ENCODE measurements around the gene EPHB2.

DNA sequence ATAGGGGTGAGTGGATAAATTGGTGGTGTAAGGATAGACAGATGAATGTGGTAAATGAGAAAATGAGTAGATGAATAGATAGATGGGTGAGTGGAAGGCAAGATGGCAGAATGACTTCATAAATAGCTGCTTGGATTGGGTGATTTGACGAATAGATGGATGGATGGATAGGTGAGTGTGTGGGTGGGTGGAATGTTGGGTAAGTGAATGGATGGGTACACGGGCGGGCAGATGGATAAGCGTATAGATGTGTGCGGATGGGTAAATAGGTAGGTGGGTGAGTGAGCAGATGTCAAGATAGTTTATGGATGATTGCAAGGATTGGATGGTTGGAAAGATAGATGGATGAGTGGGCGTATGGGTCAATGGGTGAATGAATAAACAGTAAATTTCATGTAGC lies 59.3 kb downstream of the EPHB2 start:
- TF ChIP-seq, protein P1, sequence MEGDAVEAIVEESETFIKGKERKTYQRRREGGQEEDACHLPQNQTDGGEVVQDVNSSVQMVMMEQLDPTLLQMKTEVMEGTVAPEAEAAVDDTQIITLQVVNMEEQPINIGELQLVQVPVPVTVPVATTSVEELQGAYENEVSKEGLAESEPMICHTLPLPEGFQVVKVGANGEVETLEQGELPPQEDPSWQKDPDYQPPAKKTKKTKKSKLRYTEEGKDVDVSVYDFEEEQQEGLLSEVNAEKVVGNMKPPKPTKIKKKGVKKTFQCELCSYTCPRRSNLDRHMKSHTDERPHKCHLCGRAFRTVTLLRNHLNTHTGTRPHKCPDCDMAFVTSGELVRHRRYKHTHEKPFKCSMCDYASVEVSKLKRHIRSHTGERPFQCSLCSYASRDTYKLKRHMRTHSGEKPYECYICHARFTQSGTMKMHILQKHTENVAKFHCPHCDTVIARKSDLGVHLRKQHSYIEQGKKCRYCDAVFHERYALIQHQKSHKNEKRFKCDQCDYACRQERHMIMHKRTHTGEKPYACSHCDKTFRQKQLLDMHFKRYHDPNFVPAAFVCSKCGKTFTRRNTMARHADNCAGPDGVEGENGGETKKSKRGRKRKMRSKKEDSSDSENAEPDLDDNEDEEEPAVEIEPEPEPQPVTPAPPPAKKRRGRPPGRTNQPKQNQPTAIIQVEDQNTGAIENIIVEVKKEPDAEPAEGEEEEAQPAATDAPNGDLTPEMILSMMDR (IDR thresholded peaks at IDR 0.05) = no peak
- no peak for TF ChIP-seq POLR2A (IDR thresholded peaks at IDR 0.05)
